Hepatocyte (in vitro differentiated cells): ENCODE data around the gene LATS2.

Experiments used
- EZH2 ChIP-seq: fragments of 200-600 bp; sonication (generic); IDR thresholded peaks from 2 replicates; pipeline ENCODE4 v1.6.1; 2016; ENCODE audit warnings: antibody characterized with exemption, mild to moderate bottlenecking, borderline replicate concordance
- TF ChIP-seq, protein P1 (sequence below): fragments of 200-600 bp; sonication (generic); IDR thresholded peaks from 2 replicates; pipeline ENCODE4 v1.5.1; 2016; ENCODE audit warnings: antibody characterized with exemption, mild to moderate bottlenecking; ENCODE audit not compliant: poor library complexity

DNA sequence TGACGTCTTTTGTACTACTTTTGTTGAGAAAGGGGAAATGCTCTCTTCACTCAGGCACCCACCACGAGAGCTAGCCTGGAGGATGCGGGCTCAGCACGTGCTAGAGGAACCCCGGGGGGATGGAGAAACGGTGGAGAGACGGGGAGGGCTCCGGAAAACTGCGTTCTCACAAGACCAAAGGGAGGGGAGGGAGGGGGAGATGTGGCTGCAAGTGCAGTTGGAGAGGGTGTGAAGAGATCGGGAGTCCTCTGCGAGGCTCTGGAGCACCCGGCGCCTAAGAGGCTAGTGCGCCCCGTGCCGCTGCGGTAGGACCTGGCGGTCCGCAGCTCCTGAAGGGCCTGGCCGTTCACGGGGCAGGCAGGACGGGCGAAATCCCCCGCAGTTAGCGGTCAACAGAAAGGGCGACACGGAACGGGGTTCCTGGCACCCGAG, 115.4 kb downstream of the LATS2 start:
- TF ChIP-seq, protein P1, sequence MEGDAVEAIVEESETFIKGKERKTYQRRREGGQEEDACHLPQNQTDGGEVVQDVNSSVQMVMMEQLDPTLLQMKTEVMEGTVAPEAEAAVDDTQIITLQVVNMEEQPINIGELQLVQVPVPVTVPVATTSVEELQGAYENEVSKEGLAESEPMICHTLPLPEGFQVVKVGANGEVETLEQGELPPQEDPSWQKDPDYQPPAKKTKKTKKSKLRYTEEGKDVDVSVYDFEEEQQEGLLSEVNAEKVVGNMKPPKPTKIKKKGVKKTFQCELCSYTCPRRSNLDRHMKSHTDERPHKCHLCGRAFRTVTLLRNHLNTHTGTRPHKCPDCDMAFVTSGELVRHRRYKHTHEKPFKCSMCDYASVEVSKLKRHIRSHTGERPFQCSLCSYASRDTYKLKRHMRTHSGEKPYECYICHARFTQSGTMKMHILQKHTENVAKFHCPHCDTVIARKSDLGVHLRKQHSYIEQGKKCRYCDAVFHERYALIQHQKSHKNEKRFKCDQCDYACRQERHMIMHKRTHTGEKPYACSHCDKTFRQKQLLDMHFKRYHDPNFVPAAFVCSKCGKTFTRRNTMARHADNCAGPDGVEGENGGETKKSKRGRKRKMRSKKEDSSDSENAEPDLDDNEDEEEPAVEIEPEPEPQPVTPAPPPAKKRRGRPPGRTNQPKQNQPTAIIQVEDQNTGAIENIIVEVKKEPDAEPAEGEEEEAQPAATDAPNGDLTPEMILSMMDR, result no peak
- TF ChIP-seq EZH2, result no peak
